Adrenal gland (tissue), 12 donors: ENCODE results near the gene ERICH6. TPM values are rescaled to one million over a fixed set of nuclear protein-coding genes. Genes with fewer than 3 reads are reported as not detected.

Source experiments
- DNase-seq, 7 donors: peaks; one replicate each; pipeline ENCODE4 v3.0.0-alpha.2; 2019 to 2020
- H3K27ac ChIP-seq, 5 donors: fragments of 200-600 bp; sonication (generic) in 4 of 5; 1 replicate in 3 of 5; 2 replicates in 2 of 5; pipeline versions ENCODE4 v1.5.1 to v1.8.0; 2016 to 2020; ENCODE audit warnings: mild to moderate bottlenecking in 1 of 5
- H3K27me3 ChIP-seq: fragments of 200-600 bp; 2 replicates; pipeline ENCODE4 v1.8.0; 2021
- H3K36me3 ChIP-seq, 2 donors: fragments of 200-600 bp; replicated peaks in 1 of 2; 1 replicate in 1 of 2; 2 replicates in 1 of 2; pipeline versions ENCODE4 v1.5.1 to v1.8.0; 2018 to 2022
- H3K4me1 ChIP-seq, 2 donors: fragments of 200-600 bp; replicated peaks in 1 of 2; 1 replicate in 1 of 2; 2 replicates in 1 of 2; pipeline versions ENCODE4 v1.5.1 to v1.8.0; 2018 to 2021
- H3K4me3 ChIP-seq, 4 donors: fragments of 200-600 bp; sonication (generic) in 3 of 4; one replicate each; pipeline ENCODE4 v1.5.1; 2016 to 2018
- H3K9me3 ChIP-seq, 3 donors: fragments of 200-600 bp; sonication (generic) in 1 of 3; replicated peaks in 1 of 3; 1 replicate in 2 of 3; 2 replicates in 1 of 3; pipeline versions ENCODE4 v1.5.1 to v1.8.0; 2016 to 2021
- POLR2A ChIP-seq, 2 donors: fragments of 450-650 bp; IDR thresholded peaks; one replicate each; pipeline ENCODE4 v1.6.1; 2017; ENCODE audit warnings: antibody characterized with exemption in 2 of 2, mild to moderate bottlenecking in 2 of 2, moderate library complexity in 1 of 2
- WGBS, 4 donors: extraction: QIAGEN DNeasy Blood & Tissue Kit in 2 of 4; methylation state at CpG; one replicate each; pipeline versions ENCODE4 v1.1.5 to v1.1.7; 2013 to 2017; 5-methylcytosine and 5-hydroxymethylcytosine counted together
- intact Hi-C, 2 donors: fragments of 100-400 bp; cut with DNase I; formaldehyde crosslinking; loops; one replicate each; pipeline versions ENCODE4 v1.14.1 to v1.15.0; 2022 to 2023
- polyA plus RNA-seq, 3 donors: library from polyadenylated mRNA; stranded (reverse); fragments of 200-250 nt in 2 of 3; fragments of 350-450 nt in 1 of 3; fragmentation: Illumina TruSeq in 1 of 3; extraction: RNeasy Lipid Tissue Mini Kit (QIAGEN cat#74804) in 1 of 3; gene quantifications; one replicate each; pipeline ENCODE4 v1.2.3, GENCODE V29; 2013 to 2014
- total RNA-seq, 9 donors: library from RNA; depleted of rRNA in 4 of 9; stranded (reverse); fragments of >200 nt in 4 of 9; fragments of 120-200 nt in 1 of 9; fragmentation: NEBNext Ultra II Directional in 1 of 9; extraction: Animal tissue kit (Norgen Biotek cat#: 25700) in 1 of 9; gene quantifications; one replicate each; pipeline versions ENCODE4 v1.1.0 to v1.2.4, GENCODE V29; 2013 to 2023
- TF ChIP-seq, protein P1 (sequence below), 6 experiments: fragments of 450-650 bp in 4 of 6; fragments of 200-600 bp in 2 of 6; sonication (generic) in 1 of 6; IDR thresholded peaks; 1 replicate in 5 of 6; 2 replicates in 1 of 6; pipeline versions ENCODE4 v1.5.1 to v1.8.0; 2016 to 2021; ENCODE audit warnings: antibody characterized with exemption in 6 of 6, mild to moderate bottlenecking in 2 of 6, moderate library complexity in 1 of 6
- donor health status: healthy with polysubstance abuse.
- donor health status: Bipolar disorder and iron deficiency.
- donor health status: DM: yes; HTN: yes; CAD: no.
- donor health status: DM: no; HTN: no; CAD: no.
- donor health status: DM: no; HTN: no; CAD: no.
- donor health status: DM: yes; HTN: yes; CAD: no.

Gene ERICH6
- total and polyA plus RNA-seq, 12 donors: 0.22 to 0.55 (median 0.46) TPM; not detected in 8

DNA sequence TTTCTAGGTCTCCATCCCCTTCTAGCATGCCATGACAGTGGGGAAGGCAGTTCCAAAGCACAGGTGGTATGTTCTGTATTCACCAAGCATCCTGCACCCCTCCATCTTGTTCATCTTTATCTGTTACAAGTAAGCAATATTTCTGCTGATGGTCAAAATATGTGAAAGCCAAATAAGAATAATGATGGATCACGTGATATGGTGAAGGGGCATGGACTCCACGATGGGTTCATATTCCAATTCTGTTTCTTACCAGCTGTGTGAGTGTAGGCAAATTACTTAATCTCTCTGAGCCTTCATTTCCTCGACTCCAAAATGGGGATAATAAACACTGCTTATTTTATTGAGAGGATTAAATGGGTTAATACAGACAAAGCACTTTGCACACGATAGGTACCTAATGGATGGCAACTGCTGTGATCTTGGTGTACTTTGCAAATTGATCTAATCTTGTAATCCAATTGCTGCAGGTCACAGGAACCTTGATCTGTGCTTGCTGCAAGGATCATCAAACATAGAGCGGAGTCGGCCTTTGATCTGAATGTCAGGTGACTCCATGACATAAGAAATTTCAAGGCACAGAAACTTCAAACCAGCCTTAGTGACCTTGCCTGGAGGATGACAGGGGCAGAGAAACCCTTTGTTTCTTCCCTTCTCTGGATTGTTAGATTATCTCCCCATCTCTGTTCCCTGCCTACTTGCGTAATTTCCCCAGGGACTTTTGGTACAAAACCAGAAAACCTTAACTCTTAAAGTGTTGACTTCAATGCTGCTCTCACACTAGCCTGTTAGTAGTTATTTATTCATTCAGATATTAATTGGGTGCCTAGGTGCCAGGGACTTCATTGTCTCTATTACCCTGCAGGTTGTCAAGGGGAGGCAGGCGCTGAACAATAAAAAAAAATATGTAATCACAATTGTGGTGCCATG, 33.4 kb upstream of the ERICH6 start:
- H3K36me3 ChIP-seq: peaks cover 0 to 2% of the 10 kb centered on the region in 2 donors
- no peaks in the 10 kb centered on the region for H3K27me3 ChIP-seq
- H3K4me3 ChIP-seq: no peak overlapping the region
- peaks cover 51 to 90% of the 10 kb centered on the region in 2 donors for H3K4me1 ChIP-seq
- DNase-seq: peak; percentile 70 to 84 (median 81)
- WGBS, 4 donors: 36 to 43% (median 39%) methylated on average over 8 of the region's 8 CpGs
- H3K27ac ChIP-seq: peak overlapping the region; percentile 85 to 91 (median 87)
- no peaks in the 10 kb centered on the region for H3K9me3 ChIP-seq
- intact Hi-C loops: no loop called here
- TF ChIP-seq POLR2A (IDR thresholded peaks at IDR 0.05): peak in 1 of 2 donors; percentile 10
- TF ChIP-seq, protein P1, sequence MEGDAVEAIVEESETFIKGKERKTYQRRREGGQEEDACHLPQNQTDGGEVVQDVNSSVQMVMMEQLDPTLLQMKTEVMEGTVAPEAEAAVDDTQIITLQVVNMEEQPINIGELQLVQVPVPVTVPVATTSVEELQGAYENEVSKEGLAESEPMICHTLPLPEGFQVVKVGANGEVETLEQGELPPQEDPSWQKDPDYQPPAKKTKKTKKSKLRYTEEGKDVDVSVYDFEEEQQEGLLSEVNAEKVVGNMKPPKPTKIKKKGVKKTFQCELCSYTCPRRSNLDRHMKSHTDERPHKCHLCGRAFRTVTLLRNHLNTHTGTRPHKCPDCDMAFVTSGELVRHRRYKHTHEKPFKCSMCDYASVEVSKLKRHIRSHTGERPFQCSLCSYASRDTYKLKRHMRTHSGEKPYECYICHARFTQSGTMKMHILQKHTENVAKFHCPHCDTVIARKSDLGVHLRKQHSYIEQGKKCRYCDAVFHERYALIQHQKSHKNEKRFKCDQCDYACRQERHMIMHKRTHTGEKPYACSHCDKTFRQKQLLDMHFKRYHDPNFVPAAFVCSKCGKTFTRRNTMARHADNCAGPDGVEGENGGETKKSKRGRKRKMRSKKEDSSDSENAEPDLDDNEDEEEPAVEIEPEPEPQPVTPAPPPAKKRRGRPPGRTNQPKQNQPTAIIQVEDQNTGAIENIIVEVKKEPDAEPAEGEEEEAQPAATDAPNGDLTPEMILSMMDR (IDR thresholded peaks at IDR 0.05): no peak

DNA sequence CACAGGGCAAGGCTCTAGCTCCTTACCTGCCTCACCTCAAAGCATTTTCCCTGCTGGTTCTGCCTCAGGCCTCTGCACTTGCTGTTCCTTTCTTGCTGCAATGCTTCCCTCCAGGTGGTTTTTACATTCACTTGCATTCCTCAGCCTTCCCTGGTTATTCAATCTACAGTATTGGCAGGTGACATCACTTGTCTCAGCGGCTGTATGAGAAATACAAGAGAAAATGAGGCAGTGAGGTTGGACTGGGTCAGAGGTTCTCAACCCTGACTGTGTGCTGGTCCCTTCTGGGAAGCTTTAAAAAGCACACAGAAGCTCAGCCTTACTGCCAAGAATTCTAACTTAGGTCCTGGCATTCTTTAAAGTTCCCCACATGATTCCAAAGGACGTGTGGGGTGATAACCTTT, 32.6 kb upstream of the ERICH6 start:
- H3K4me1 ChIP-seq: peaks cover 43 to 82% of the 10 kb centered on the region in 2 donors
- TF ChIP-seq POLR2A (IDR thresholded peaks at IDR 0.05): no peak
- TF ChIP-seq, protein P1 (IDR thresholded peaks at IDR 0.05): no peak
- peak overlapping the region in 3 of 5 donors; percentile 85 to 91 (median 87) for H3K27ac ChIP-seq
- no peaks in the 10 kb centered on the region for H3K36me3 ChIP-seq
- DNase-seq: no peak
- 29 to 40% (median 34%) methylated on average over 2 of the region's 2 CpGs for WGBS, 4 donors
- H3K9me3 ChIP-seq: no peaks in the 10 kb centered on the region
- H3K27me3 ChIP-seq: no peaks in the 10 kb centered on the region
- H3K4me3 ChIP-seq: no peak overlapping the region
- intact Hi-C loops: no loop called here

DNA sequence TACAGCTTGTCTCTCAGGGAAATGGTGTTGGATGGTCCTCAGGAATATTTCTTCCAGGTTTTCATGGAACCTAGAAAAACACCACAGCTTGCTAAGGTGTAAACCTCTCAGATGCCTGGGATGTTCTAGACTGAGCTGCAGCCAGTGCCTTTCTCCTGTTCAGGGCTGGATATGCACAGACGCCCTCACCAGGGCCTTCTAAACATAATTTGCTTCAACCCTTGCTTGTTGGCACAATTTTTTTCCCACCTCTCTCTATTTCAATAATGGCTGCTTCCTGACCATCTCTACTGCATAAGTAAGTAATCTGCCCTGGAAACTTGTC, 31.0 kb upstream of the ERICH6 start:
- TF ChIP-seq POLR2A (IDR thresholded peaks at IDR 0.05): no peak
- TF ChIP-seq, protein P1 (IDR thresholded peaks at IDR 0.05): no peak
- Histone ChIP-seq H3K4me3 (no peak overlapping the region), H3K27ac (peak overlapping the region; percentile 1 to 91 (median 44)), H3K9me3 (no peaks in the 10 kb centered on the region), H3K27me3 (no peaks in the 10 kb centered on the region), H3K4me1 (peaks cover 35 to 66% of the 10 kb centered on the region in 2 donors), H3K36me3 (no peaks in the 10 kb centered on the region)
- intact Hi-C loops: no loop called here
- DNase-seq: peak in 1 of 7 donors; percentile 15
- WGBS, 4 donors: 48 to 70% (median 57%) methylated on average over 1 of the region's 1 CpG

DNA sequence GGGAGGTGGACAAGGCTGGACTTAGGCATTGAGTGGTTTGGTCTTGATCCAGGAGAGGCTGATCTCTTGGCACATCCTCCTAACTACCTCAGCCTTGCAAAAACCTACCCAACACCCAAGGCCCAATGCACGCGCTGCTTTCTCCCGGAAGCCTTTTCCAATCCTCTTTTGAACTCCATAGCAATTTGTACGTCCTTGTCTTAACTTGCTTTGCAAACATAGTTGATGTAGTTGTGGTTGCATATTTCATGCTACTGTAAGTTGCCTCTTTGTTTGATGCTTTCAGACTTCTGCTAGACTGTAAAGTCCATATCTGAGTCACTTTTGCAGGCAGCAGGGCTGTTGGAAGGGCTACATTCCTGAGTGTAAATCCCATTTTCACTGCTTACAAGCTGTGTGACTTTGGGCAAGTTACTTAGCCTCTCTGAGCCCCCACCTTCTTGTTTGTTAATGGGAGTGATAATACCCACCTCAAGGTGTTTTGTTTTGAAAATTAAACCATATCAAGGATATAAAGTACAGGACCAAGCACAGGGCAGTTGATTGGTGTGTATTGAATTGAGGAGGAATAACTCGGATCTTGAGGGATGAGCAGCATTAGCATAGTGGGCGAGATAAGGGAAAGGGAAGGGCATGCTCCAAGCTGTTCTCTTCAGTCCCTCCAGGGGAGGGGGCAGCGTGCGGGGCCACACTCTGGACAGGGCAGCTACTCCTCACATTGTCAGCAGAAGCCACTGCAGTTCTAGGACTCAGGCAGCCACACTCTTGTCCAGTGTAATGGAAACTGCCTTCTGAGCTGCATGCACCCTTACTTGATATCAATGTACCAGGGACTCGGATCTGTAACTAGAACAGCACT, 30.4 kb upstream of the ERICH6 start:
- Histone ChIP-seq H3K27me3 (no peaks in the 10 kb centered on the region), H3K27ac (peak overlapping the region; percentile 1 to 91 (median 44)), H3K36me3 (no peaks in the 10 kb centered on the region), H3K4me3 (no peak overlapping the region), H3K4me1 (peaks cover 35 to 60% of the 10 kb centered on the region in 2 donors), H3K9me3 (no peaks in the 10 kb centered on the region)
- intact Hi-C loops: no loop called here
- peak in 6 of 7 donors; percentile 63 to 77 (median 68) for DNase-seq
- peak in 1 of 2 donors; percentile 5 for TF ChIP-seq POLR2A (IDR thresholded peaks at IDR 0.05)
- TF ChIP-seq, protein P1 (IDR thresholded peaks at IDR 0.05): no peak
- 53 to 57% (median 56%) methylated on average over 8 to 9 of the region's 9 CpGs for WGBS, 4 donors
